WERI-Rb-1 (cell line): ENCODE measurements around the gene RAB43.

ENCODE experiments used
- DNase-seq: peaks from one replicate; pipeline ENCODE4 v3.0.0-alpha.2; 2020
- H3K27ac ChIP-seq: fragments of 250-450 bp; sonication (Bioruptor Pico); 2 replicates; pipeline ENCODE4 v1.5.1; 2020; ENCODE audit warnings: mild to moderate bottlenecking, moderate library complexity
- H3K27me3 ChIP-seq: fragments of 250-450 bp; sonication (Bioruptor Pico); 2 replicates; pipeline ENCODE4 v1.5.1; 2021; ENCODE audit warnings: mild to moderate bottlenecking, low read depth, moderate library complexity; ENCODE audit not compliant: insufficient read depth, severe bottlenecking
- H3K36me3 ChIP-seq: fragments of 250-450 bp; sonication (Bioruptor Pico); 2 replicates; pipeline ENCODE4 v1.5.1; 2020; ENCODE audit warnings: mild to moderate bottlenecking, moderate library complexity
- H3K4me3 ChIP-seq: 2 replicates; pipeline ENCODE4 v1.5.1; 2011; ENCODE audit warnings: low read depth, mild to moderate bottlenecking, control low read depth, low read length
- H3K9me3 ChIP-seq: fragments of 250-450 bp; sonication (Bioruptor Pico); 2 replicates; pipeline ENCODE4 v1.5.1; 2021; ENCODE audit warnings: mild to moderate bottlenecking, moderate library complexity; ENCODE audit not compliant: severe bottlenecking
- CTCF ChIP-seq: IDR thresholded peaks from 2 replicates; pipeline ENCODE4 v1.5.1; 2011; ENCODE audit warnings: low read depth, mild to moderate bottlenecking, control low read depth, inconsistent platforms, low read length

RAB43 gene

GRCh38 chr3:129039271-129040038, 82.1 kb downstream of the RAB43 start:
- no peak overlapping the region for H3K27ac ChIP-seq
- H3K27me3 ChIP-seq, result no peaks in the 10 kb centered on the region
- DNase-seq, result no peak
- TF ChIP-seq CTCF, result no peak
- no peaks in the 10 kb centered on the region for H3K36me3 ChIP-seq
- peaks cover under 1% of the 10 kb centered on the region for H3K9me3 ChIP-seq
- H3K4me3 ChIP-seq, result no peak overlapping the region

- Histone ChIP-seq H3K27me3 (no peaks in the 10 kb centered on the region), H3K4me3 (no peak overlapping the region), H3K36me3 (no peaks in the 10 kb centered on the region), H3K9me3 (no peaks in the 10 kb centered on the region), H3K27ac (no peak overlapping the region)
- TF ChIP-seq CTCF, result no peak
- DNase-seq, result no peak
Measured at GRCh38 chr3:129038121-129038855, 83.3 kb downstream of the RAB43 start.
